Activated CD8-positive, alpha-beta T cell treated with anti-CD3 and anti-CD28 coated beads for 36 hours (primary cell): ENCODE results near the gene ADISSP. TPM values are rescaled to one million over a fixed set of nuclear protein-coding genes. Genes with fewer than 3 reads are reported as not detected.
A peak's percentile ranks its signal among the peaks of the same experiment; 100 is the strongest.

Experiments used
- ATAC-seq: fragments of 200-7000 bp; cut with Tn5 transposase; one replicate; pipeline ENCODE4 v1.10.0; 2021; ENCODE audit warnings: mild to moderate bottlenecking, moderate library complexity
- CTCF ChIA-PET: fragments of 350-600 bp; sonication (Branson Sonifier 250); formaldehyde crosslinking; loops from one replicate; lab custom pipeline; 2021; ENCODE audit warnings: antibody characterized with exemption; lab: Charles Lee
- POLR2A ChIA-PET: fragments of 350-600 bp; sonication (Branson Sonifier 250); formaldehyde crosslinking; loops from one replicate; lab custom pipeline; 2021; ENCODE audit warnings: antibody characterized with exemption; lab: Charles Lee
- DNase-seq: peaks from one replicate; pipeline ENCODE4 v3.0.0-alpha.2; 2020
- H3K27ac Mint-ChIP-seq: one replicate; pipeline ENCODE4 v1.8.0; 2021; ENCODE audit warnings: mild to moderate bottlenecking, mixed read lengths
- H3K27me3 Mint-ChIP-seq: one replicate; pipeline ENCODE4 v1.8.0; 2021; ENCODE audit warnings: mixed read lengths
- H3K36me3 Mint-ChIP-seq: one replicate; pipeline ENCODE4 v1.8.0; 2021; ENCODE audit warnings: low read depth, mixed read lengths
- H3K4me1 Mint-ChIP-seq: one replicate; pipeline ENCODE4 v1.8.0; 2021; ENCODE audit warnings: low read depth, mixed read lengths
- H3K4me3 Mint-ChIP-seq: one replicate; pipeline ENCODE4 v1.8.0; 2021; ENCODE audit warnings: mild to moderate bottlenecking, moderate library complexity, mixed read lengths
- H3K9me3 Mint-ChIP-seq: one replicate; pipeline ENCODE4 v1.8.0; 2021; ENCODE audit warnings: mixed read lengths
- CTCF ChIP-seq: fragments of 200-600 bp; IDR thresholded peaks from one replicate; pipeline ENCODE4 v1.8.0; 2022; ENCODE audit warnings: antibody characterized with exemption, mild to moderate bottlenecking
- intact Hi-C: fragments of 100-400 bp; cut with micrococcal nuclease; formaldehyde crosslinking; loops from one replicate; pipeline ENCODE4 v1.10.0; 2022
- total RNA-seq, 2 experiments: library from RNA; stranded (reverse); gene quantifications; one replicate each; pipeline ENCODE4 v1.2.3, GENCODE V29; 2021

Gene ADISSP
- total RNA-seq, 2 experiments from 2014 or later: 62.5 to 66.6 TPM

- Mint-ChIP-seq H3K27me3 (no peaks in the 10 kb centered on the region), H3K27ac (peak overlapping the region; percentile 52), H3K4me1 (peaks cover 26% of the 10 kb centered on the region), H3K4me3 (peak overlapping the region; percentile 87), H3K36me3 (no peaks in the 10 kb centered on the region), H3K9me3 (no peaks in the 10 kb centered on the region)
- CTCF ChIA-PET: interaction anchor here (1.0 to 4.3 kb wide), 11 partner anchors 8 to 120 kb away, joined by 3 to 30 read pairs (median 8); partner anchors contain the start of genes AP5S1 and CENPB
- DNase-seq: peak; percentile 43
- POLR2A ChIA-PET: interaction anchor here (0.9 to 3.4 kb wide), 9 partner anchors 9 to 81 kb away, joined by 3 to 32 read pairs (median 5); partner anchors contain the start of gene CENPB
- no peak for ATAC-seq
- intact Hi-C loops: no loop called here
- TF ChIP-seq CTCF: no peak
Measured at GRCh38 chr20:3767110-3767426, 485 bp downstream of the ADISSP start.

GRCh38 chr20:3766422-3767109 lies 987 bp downstream of the ADISSP start:
- POLR2A ChIA-PET: interaction anchor here (0.6 to 3.4 kb wide), 7 partner anchors 12 to 81 kb away, joined by 3 to 32 read pairs (median 3); no protein-coding TSS in a partner anchor
- peaks cover 26% of the 10 kb centered on the region for H3K4me1 Mint-ChIP-seq
- intact Hi-C loops: no loop called here
- no peak for TF ChIP-seq CTCF
- H3K27me3 Mint-ChIP-seq: no peaks in the 10 kb centered on the region
- no peak for ATAC-seq
- CTCF ChIA-PET: interaction anchor here (0.7 to 4.3 kb wide), 12 partner anchors 9 to 319 kb away, joined by 3 to 30 read pairs (median 6); partner anchors contain the start of genes AP5S1 and CENPB
- H3K4me3 Mint-ChIP-seq: peak overlapping the region; percentile 87
- H3K9me3 Mint-ChIP-seq: no peaks in the 10 kb centered on the region
- no peak overlapping the region for H3K27ac Mint-ChIP-seq
- H3K36me3 Mint-ChIP-seq: no peaks in the 10 kb centered on the region
- no peak for DNase-seq

- ChIA-PET POLR2A (interaction anchor here (0.6 to 1.2 kb wide), 6 partner anchors 10 to 337 kb away, joined by 3 to 6 read pairs (median 3); partner anchors contain the start of gene CENPB), CTCF (interaction anchor here (0.6 to 4.3 kb wide), 11 partner anchors 12 to 320 kb away, joined by 3 to 30 read pairs (median 5); partner anchors contain the start of gene CENPB)
- no peak overlapping the region for H3K4me3 Mint-ChIP-seq
- H3K36me3 Mint-ChIP-seq: no peaks in the 10 kb centered on the region
- H3K27me3 Mint-ChIP-seq: no peaks in the 10 kb centered on the region
- intact Hi-C loops: no loop called here
- DNase-seq (no peak), ATAC-seq (no peak)
- H3K27ac Mint-ChIP-seq: no peak overlapping the region
- H3K4me1 Mint-ChIP-seq: peaks cover 26% of the 10 kb centered on the region
- no peaks in the 10 kb centered on the region for H3K9me3 Mint-ChIP-seq
- TF ChIP-seq CTCF: no peak
Measured at GRCh38 chr20:3765171-3765882, 2.2 kb downstream of the ADISSP start.

GRCh38 chr20:3764659-3765058 lies 2.9 kb downstream of the ADISSP start:
- Mint-ChIP-seq H3K27me3 (no peaks in the 10 kb centered on the region), H3K27ac (no peak overlapping the region), H3K9me3 (no peaks in the 10 kb centered on the region), H3K36me3 (no peaks in the 10 kb centered on the region), H3K4me1 (peaks cover 24% of the 10 kb centered on the region), H3K4me3 (no peak overlapping the region)
- no peak for DNase-seq
- TF ChIP-seq CTCF: no peak
- ChIA-PET CTCF (interaction anchor here (0.6 to 1.9 kb wide), 4 partner anchors 12 to 88 kb away, joined by 3 to 5 read pairs (median 4); no protein-coding TSS in a partner anchor), POLR2A (interaction anchor here (0.7 to 1.2 kb wide), 4 partner anchors 10 to 22 kb away, joined by 3 to 6 read pairs (median 3); partner anchors contain the start of gene CENPB)
- intact Hi-C loops: no loop called here
- ATAC-seq: no peak
